KOPT-K1 (cell line): Measurements from ENCODE around the gene MRPS18C.

Experiments used
- H3K27ac ChIP-seq: fragments of 200-600 bp; sonication (generic); 2 replicates; pipeline ENCODE4 v1.5.1; 2016; ENCODE audit warnings: antibody characterized with exemption, mild to moderate bottlenecking, low read depth, low read length; ENCODE audit not compliant: poor library complexity, severe bottlenecking
- H3K36me3 ChIP-seq: fragments of 200-600 bp; sonication (generic); 2 replicates; pipeline ENCODE4 v1.5.1; 2017; ENCODE audit warnings: antibody characterized with exemption, mild to moderate bottlenecking, low read length, moderate library complexity; ENCODE audit not compliant: insufficient read depth
- H3K9me3 ChIP-seq: fragments of 200-600 bp; sonication (generic); 2 replicates; pipeline ENCODE4 v1.5.1; 2017; ENCODE audit warnings: antibody characterized with exemption, low read length, mild to moderate bottlenecking; ENCODE audit not compliant: insufficient read depth, poor library complexity, severe bottlenecking

The MRPS18C gene

DNA sequence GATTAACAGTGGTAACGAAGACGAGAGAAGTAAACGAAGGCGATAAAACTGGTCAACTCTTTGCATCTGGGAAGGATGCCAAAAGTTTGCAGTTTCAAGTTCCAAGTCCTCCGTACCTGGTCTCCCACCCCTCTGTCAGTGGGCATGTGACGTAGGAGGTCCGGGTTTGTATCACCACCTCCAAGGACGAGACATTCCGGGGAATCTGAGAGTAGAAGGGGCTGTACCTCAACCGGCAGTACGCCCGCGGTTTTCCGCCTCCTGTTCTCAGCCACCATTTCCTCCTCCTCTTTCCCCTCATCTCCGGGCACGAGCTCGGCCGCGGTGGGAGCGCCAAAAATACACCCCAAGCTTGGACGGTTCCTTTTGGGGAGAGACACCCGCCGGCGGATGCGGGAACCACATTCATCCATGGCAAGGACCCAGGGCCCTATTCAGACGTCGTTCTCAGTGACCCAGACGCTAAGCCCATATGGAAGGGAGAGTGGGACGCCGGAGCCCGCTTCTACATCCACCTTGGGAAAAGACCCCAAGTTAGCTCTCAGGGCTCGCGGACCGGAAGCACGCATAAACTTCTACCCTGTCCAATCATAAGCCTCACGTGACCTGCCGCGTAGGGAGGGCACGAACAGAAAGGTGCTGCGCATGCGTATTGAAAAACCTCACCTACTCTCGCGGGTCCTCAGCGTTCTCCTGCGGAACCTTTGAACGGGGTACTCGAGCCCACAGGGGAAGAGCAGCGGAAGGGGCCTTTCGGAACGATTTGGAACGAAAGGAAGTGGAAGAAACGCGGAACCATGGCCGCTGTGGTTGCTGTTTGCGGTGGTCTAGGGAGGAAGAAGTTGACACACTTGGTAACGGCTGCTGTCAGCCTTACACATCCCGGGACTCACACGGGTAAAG, at the start of gene MRPS18C, which contains the start of gene HELQ:
MRPS18C (plus strand) TSS at position 778 of the 903 bp plus-strand sequence; CDS start at position 798, 20 bp downstream.
HELQ (minus strand) TSS at position 543 of the 903 bp plus-strand sequence; CDS start at position 413, 130 bp downstream.
- peaks cover 68% of the 10 kb centered on the region for H3K36me3 ChIP-seq
- no peaks in the 10 kb centered on the region for H3K9me3 ChIP-seq
- peak within 1 kb of the TSS; percentile 91 for H3K27ac ChIP-seq

DNA sequence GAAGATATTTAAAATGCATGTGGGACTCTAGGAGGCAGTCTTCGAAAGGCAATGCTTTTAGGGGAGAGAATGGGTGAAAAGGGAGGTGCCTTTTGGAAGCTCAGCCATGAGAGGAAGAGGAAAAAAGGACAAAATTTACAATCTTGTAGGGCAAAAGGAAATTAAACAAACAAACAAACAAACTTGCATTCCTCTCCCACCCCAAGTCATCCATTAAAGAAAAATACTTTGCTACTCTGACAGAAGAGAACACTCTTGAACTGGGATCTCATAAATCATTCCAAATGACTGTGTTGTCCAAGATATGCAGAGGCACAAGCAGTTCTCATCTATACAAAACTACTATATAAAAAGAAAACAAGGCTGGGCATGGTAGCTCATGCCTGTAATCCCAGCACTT, 47.0 kb upstream of the MRPS18C start:
- H3K9me3 ChIP-seq = no peaks in the 10 kb centered on the region
- H3K27ac ChIP-seq = no peak overlapping the region
- peaks cover 55% of the 10 kb centered on the region for H3K36me3 ChIP-seq

DNA sequence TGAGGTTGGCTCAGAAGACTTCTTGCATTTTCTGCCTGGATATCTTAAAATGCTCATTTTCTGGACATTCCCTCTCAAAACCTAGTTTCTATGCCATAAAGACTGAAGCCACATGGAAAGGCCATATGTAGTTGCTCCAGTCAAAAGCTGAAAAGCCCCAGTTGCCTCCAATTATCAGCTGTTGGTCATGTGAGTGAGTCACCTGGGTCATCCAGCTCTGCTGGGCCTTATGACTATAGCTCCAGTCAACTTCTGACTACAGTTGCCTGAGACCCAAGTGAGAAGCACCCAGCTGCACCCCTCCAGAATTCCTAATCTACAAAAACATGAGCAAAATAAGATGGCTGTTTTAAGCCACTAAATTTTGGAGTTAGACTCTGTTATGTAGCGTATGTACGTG, 42.2 kb upstream of the MRPS18C start:
- H3K27ac ChIP-seq = no peak overlapping the region
- no peaks in the 10 kb centered on the region for H3K9me3 ChIP-seq
- peaks cover 79% of the 10 kb centered on the region for H3K36me3 ChIP-seq

DNA sequence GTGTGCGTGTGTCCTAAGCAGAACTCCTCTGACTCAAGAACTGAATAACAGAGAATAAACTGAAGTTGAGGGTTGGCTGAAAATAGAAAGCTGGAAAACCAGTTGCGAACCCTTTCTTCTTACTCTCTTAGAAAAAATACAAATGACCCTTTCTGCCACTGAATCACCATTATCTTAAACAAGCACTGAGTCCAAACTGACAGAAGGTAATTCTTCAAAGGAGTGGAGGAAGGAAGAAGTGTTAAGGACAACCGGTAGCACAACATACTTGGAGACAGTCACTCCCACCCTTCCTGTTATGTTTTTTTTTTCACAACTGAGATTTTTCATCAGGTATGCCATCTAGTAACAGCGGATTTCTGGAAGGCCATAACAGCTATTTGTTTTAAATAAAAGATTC, 38.3 kb upstream of the MRPS18C start:
- no peaks in the 10 kb centered on the region for H3K9me3 ChIP-seq
- peaks cover 83% of the 10 kb centered on the region for H3K36me3 ChIP-seq
- no peak overlapping the region for H3K27ac ChIP-seq

DNA sequence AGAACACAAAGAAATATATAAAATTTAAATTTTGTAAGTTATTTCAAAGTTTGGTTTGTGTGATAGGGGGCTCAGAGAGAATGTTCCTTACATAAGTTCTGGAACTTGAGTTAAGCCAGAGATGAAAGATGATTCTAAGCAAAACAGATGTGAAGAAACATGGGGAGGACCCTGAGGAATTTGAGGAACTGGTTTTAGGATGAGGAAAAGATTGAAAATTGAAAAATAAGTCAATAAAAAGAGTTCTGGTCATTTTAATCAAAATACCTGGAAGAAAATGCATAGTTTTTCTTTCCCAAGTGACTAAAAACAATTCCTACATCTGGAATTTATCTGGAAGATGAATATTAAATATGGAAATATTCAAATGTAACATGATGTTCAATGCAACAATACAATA, 37.6 kb upstream of the MRPS18C start:
- no peaks in the 10 kb centered on the region for H3K9me3 ChIP-seq
- H3K36me3 ChIP-seq = peaks cover 81% of the 10 kb centered on the region
- no peak overlapping the region for H3K27ac ChIP-seq

DNA sequence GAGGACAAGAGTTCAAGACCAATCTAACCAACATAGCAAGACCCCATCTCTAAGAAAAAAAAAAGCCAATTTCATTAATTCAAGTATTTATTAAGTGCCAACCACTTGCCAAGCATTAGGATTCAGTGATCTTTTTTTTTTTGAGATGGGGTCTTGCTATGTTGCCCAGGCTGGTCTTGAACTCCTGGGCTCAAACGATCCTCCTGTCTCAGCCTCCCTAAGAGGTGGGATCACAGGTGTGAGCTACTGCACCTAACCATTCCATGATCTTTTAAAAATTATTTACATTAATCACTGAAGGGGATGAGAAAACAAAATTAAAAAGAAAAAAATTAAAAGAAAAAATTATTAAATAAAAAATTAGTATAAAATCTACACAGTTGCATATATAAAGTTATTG, 24.7 kb upstream of the MRPS18C start:
- Histone ChIP-seq H3K9me3 (no peaks in the 10 kb centered on the region), H3K27ac (no peak overlapping the region), H3K36me3 (peaks cover 65% of the 10 kb centered on the region)

DNA sequence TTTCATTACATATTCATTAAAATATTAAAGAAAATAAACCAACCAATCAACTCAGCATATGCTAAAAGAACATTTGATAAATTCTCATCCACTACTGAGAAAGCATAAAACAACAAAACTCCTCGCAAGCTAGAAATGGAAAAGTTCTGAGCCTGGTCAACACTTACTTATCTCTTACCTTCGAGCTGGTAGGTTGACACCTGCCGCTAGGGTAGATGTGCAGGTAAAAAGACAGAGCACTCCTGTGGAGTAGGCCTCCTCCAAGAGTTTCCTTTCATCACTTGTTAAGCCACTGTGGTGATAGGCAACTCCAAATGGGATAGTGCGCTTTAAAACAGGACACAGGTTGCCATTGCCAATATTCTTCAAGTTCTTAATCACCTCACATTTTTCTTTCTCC, 19.2 kb upstream of the MRPS18C start:
- Histone ChIP-seq H3K9me3 (no peaks in the 10 kb centered on the region), H3K27ac (no peak overlapping the region), H3K36me3 (peaks cover 70% of the 10 kb centered on the region)

DNA sequence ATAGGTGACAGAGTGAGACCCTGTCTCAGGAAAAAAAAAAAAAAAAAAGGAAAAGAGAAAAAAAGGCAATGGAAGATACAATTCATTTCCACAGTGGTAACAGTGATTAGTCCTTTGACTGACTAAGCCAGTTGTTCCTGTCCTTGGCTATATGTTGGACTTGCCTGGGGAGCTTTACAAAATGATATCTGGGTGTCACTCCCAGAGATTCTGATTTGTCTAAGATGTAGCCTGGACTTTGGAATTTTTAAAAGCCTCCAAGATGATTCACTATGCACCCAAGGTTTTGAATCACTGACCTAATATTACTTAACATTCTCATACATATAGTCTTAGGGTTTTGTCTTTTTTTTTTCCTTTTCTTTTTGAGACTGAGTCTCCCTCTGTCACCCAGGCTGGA, 17.1 kb upstream of the MRPS18C start:
- no peak overlapping the region for H3K27ac ChIP-seq
- H3K36me3 ChIP-seq = peaks cover 82% of the 10 kb centered on the region
- H3K9me3 ChIP-seq = no peaks in the 10 kb centered on the region

DNA sequence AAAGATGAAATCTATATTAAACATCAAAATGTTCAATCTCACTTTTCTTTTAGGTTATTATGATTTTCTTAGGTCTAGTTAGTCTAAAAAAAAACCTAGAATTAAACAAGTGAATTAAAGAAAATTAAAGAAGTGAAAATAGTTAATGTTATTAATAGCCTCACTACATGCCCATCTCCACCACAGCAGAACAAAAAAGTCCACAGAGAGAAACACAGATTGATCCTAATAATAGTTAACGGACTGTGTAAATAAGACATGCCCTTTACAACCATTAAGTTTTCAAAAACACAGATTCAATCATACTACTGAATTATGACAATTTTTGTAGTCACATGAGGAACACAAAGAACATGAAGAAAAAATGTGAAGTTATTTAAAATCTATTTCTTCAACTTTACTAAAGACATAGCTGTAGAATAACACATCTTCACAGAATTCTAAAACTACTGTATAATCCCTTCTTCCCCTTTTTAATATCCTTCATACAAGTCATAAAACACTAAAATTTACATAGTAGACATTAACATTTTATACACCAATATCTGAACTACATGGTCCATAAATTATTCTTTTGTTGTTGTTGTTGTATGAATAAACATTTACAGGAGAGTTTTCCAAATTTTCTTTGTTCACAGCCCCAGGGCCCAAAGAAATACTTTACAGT, 15.6 kb upstream of the MRPS18C start:
- H3K27ac ChIP-seq = no peak overlapping the region

DNA sequence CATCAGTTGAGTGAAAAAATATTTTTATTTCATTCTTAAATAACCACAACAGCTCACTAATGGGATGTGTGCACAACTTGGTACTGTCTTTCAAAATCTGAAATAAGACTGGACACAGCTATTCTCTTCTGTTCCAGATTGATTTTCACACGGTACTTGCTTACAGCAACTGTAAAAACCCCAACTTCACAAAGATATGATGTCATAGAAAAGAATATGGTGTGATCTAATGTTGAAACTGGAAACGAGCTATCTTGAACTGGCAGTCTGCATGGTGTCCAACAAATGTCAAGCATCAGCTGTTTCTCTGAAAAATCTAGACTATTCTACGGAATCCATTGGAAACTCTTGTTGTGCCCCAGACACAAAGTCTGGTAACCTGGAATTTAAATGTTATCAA, 15.0 kb upstream of the MRPS18C start:
- no peaks in the 10 kb centered on the region for H3K9me3 ChIP-seq
- peaks cover 86% of the 10 kb centered on the region for H3K36me3 ChIP-seq
- no peak overlapping the region for H3K27ac ChIP-seq

More for the DNA sequence above, 15.6 kb upstream of the MRPS18C start:
- Histone ChIP-seq H3K36me3 (peaks cover 82% of the 10 kb centered on the region), H3K9me3 (no peaks in the 10 kb centered on the region)

DNA sequence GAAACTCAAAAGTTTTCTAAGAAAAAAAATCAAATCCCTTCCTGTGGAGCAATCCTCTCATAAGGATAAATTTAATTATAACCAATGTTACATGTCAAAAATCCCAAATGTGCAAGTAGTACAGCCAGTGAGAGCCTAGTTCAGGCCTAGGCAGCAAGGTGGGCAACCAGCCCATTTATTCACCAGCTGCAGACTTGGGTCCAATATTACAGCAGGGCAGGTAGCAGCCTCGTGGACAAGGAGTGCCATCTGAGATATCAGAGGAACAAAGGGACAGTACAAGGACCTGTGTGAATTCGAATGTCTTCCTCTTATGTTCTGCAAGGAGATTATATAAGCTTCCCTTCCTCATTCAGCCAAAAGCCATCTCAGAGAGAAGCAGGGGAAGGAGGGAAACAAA, 6.8 kb upstream of the MRPS18C start:
- H3K9me3 ChIP-seq = no peaks in the 10 kb centered on the region
- H3K27ac ChIP-seq = no peak overlapping the region
- peaks cover 65% of the 10 kb centered on the region for H3K36me3 ChIP-seq

DNA sequence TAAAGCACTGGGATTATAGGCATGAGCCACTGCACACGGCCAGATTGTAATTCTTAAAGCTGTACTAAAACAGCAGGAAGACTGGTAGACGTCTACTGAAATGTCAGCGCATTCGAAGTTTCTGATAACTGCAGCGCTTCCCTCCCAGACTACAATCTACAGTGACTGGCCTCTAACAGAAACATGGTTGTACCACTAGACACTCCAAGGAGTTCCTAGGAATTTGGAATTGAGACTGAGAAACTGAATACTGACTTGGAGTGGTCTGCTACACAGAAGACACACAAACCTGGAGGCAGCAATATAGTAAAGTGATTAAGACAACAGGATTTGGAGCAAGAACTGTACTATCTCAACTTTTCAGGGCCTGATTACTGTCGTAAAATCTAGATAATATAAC, 1.2 kb upstream of the MRPS18C start:
- Histone ChIP-seq H3K36me3 (peaks cover 60% of the 10 kb centered on the region), H3K27ac (peak overlapping the region; percentile 91), H3K9me3 (no peaks in the 10 kb centered on the region)

DNA sequence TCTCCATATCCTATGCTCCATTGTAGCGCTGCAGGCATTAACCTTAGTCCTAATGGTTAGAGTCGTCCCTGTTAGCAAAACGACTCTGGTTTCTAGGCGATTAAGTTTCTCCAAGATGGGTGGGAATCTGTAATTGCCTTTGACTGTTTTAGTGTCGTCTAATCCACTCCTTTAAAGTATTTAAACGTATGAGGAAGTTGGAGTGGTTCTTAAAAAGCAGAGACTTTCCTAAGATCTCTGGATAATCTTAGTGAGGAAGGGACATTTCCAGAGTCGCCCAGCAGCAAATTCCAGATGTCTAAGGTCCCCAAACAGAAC, 285 bp downstream of the MRPS18C start:
- Histone ChIP-seq H3K9me3 (no peaks in the 10 kb centered on the region), H3K36me3 (peaks cover 71% of the 10 kb centered on the region), H3K27ac (peak overlapping the region; percentile 91)

DNA sequence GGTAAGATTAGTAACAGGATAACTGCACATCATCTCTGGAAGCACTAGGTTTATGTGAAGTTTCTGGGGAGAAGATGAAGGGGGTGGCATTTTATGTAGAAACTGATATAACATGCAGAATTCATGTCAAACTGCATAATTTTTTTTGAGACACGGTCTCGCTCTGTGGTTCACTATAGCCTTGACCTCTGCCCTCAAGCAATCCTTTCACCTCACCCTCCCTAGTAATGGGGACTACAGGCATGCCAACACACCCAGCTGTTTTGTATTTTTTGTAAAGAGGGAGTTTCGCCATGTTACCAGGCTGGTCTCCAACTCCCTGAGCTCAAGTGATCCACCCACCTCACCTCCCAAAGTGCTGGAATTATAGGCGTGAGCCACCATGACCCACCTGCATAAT, 17.6 kb downstream of the MRPS18C start:
- Histone ChIP-seq H3K36me3 (peaks cover 14% of the 10 kb centered on the region; the same call in 1 of the 2 replicates), H3K27ac (no peak overlapping the region), H3K9me3 (no peaks in the 10 kb centered on the region)

DNA sequence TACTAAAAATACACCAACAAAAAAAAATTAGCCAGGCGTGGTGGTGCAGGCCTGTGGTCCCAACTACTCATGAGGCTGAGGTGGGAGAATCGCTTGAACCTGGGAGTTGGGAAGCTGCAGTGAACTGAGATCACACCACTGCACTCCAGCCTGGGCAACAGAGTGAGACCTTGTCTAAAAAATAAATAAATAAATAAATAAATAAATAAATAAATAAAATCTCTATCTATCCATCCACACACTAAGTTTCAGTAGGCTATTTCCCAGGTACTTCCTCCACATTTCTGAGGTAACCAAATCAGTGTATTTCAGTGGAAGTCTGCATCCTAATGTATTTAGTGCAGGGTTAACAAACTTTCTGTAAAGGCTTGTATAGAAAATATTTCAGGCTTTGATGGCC, 18.1 kb downstream of the MRPS18C start:
- peaks cover 10% of the 10 kb centered on the region; the same call in 1 of the 2 replicates for H3K36me3 ChIP-seq
- H3K9me3 ChIP-seq = no peaks in the 10 kb centered on the region
- no peak overlapping the region for H3K27ac ChIP-seq
